GM21526 (cell line): Measurements from ENCODE around the gene COX6B2.
"Not testable (repeated sequence)": the region's sequence is repeated elsewhere in the genome, so short reads cannot be mapped to it uniquely, and the experiment has no call there.

ENCODE experiments used
- ATAC-seq: cut with Tn5 transposase; IDR thresholded peaks from one replicate; pipeline ENCODE4 v1.9.1; 2021; ENCODE audit warnings: moderate library complexity; ENCODE audit not compliant: unreplicated experiment, low FRiP score

Gene COX6B2

GRCh38 chr19:55354698-55355212 is at the start of gene COX6B2:
Gene COX6B2, minus strand, starts transcription at chr19:55354719. Its CDS starts 198 bp downstream, at chr19:55354521.
- no peak for ATAC-seq

GRCh38 chr19:55402509-55402908 is 48.0 kb upstream of the COX6B2 start:
- no peak for ATAC-seq

GRCh38 chr19:55401390-55401789 is 46.9 kb upstream of the COX6B2 start:
- not testable (repeated sequence) for ATAC-seq

GRCh38 chr19:55400281-55401087 is 46.0 kb upstream of the COX6B2 start:
- no peak for ATAC-seq

GRCh38 chr19:55398200-55398925 is 43.8 kb upstream of the COX6B2 start:
- ATAC-seq = no peak

- no peak for ATAC-seq
Measured at GRCh38 chr19:55392820-55393761, 38.6 kb upstream of the COX6B2 start.

- ATAC-seq = no peak
Measured at GRCh38 chr19:55391702-55392615, 37.4 kb upstream of the COX6B2 start.

- ATAC-seq = no peak
Measured at GRCh38 chr19:55391191-55391670, 36.7 kb upstream of the COX6B2 start.

- no peak for ATAC-seq
Measured at GRCh38 chr19:55390461-55390880, 36.0 kb upstream of the COX6B2 start.

- ATAC-seq = no peak
Measured at GRCh38 chr19:55389386-55390317, 35.1 kb upstream of the COX6B2 start.

GRCh38 chr19:55387736-55388497 is 33.4 kb upstream of the COX6B2 start:
- ATAC-seq = no peak

GRCh38 chr19:55386493-55386971 is 32.0 kb upstream of the COX6B2 start:
- no peak for ATAC-seq

- ATAC-seq = peak; percentile 51
Measured at GRCh38 chr19:55385724-55386492, 31.4 kb upstream of the COX6B2 start, which contains the start of gene RPL28. Gene RPL28, plus strand, starts transcription at chr19:55385932. Its CDS starts 426 bp downstream, at chr19:55386358.

- peak; percentile 59 for ATAC-seq
Measured at GRCh38 chr19:55384920-55385723, 30.6 kb upstream of the COX6B2 start.

GRCh38 chr19:55384131-55384919 is 29.8 kb upstream of the COX6B2 start, which contains the start of gene TMEM238:
Gene TMEM238, minus strand, starts transcription at chr19:55384292. Its CDS starts 33 bp downstream, at chr19:55384259.
- no peak for ATAC-seq
